ENCODE results near the gene LIX1L.

DNA sequence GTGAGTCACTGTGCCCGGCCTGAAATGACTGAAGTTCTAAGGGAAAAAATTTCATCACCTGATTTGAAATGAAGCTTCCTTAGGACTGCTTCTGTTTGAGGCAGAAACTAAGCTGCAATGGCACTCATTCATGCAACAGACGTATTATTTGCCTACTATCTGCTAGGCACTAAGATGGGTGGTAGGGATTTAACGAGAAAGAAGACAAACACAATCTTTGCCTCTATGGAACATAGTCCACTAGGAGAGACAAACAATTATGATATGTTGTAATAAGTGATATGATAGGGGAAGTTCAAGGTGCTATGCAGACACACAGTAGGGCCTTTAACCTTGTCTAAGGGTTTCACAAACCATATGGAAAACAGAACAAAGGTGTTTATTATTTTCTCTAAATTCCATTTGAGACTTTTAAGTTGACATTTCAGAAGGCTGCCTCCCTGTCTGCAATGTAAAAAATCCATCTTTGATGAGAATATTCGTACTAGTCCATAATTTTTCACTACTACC is 11.3 kb downstream of the LIX1L start:
- TF ChIP-seq NR3C1 (CRISPR knock-in tag; IDR thresholded peaks at IDR 0.05), result no peak
- no peak for TF ChIP-seq ARNTL (CRISPR knock-in tag; IDR thresholded peaks at IDR 0.05)
- no peak for TF ChIP-seq EP300 (IDR thresholded peaks at IDR 0.05; ENCODE audit: low read depth in 2 of 2, low read length in 2 of 2)
- no peak for TF ChIP-seq EP300 (CRISPR knock-in tag; IDR thresholded peaks at IDR 0.05; ENCODE audit: borderline replicate concordance)
- TF ChIP-seq MAX (IDR thresholded peaks at IDR 0.05), result no peak
- TF ChIP-seq RFX5 (IDR thresholded peaks at IDR 0.05; ENCODE audit: low read depth, low read length), result no peak
- TF ChIP-seq ZNF770 (CRISPR knock-in tag; IDR thresholded peaks at IDR 0.05), result no peak
- no peak for TF ChIP-seq FOSL2 (CRISPR knock-in tag; IDR thresholded peaks at IDR 0.05)
- TF ChIP-seq, protein P1, sequence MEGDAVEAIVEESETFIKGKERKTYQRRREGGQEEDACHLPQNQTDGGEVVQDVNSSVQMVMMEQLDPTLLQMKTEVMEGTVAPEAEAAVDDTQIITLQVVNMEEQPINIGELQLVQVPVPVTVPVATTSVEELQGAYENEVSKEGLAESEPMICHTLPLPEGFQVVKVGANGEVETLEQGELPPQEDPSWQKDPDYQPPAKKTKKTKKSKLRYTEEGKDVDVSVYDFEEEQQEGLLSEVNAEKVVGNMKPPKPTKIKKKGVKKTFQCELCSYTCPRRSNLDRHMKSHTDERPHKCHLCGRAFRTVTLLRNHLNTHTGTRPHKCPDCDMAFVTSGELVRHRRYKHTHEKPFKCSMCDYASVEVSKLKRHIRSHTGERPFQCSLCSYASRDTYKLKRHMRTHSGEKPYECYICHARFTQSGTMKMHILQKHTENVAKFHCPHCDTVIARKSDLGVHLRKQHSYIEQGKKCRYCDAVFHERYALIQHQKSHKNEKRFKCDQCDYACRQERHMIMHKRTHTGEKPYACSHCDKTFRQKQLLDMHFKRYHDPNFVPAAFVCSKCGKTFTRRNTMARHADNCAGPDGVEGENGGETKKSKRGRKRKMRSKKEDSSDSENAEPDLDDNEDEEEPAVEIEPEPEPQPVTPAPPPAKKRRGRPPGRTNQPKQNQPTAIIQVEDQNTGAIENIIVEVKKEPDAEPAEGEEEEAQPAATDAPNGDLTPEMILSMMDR (CRISPR knock-in tag; IDR thresholded peaks at IDR 0.05), result no peak
- TF ChIP-seq ELF3 (CRISPR knock-in tag; IDR thresholded peaks at IDR 0.05), result no peak
- TF ChIP-seq, protein P2, sequence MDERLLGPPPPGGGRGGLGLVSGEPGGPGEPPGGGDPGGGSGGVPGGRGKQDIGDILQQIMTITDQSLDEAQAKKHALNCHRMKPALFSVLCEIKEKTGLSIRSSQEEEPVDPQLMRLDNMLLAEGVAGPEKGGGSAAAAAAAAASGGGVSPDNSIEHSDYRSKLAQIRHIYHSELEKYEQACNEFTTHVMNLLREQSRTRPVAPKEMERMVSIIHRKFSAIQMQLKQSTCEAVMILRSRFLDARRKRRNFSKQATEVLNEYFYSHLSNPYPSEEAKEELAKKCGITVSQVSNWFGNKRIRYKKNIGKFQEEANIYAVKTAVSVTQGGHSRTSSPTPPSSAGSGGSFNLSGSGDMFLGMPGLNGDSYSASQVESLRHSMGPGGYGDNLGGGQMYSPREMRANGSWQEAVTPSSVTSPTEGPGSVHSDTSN (CRISPR knock-in tag; IDR thresholded peaks at IDR 0.05), result no peak

All from HepG2 (cell line).